HG03064 (cell line): ENCODE results near the gene TWF2.

Experiments
- ATAC-seq: cut with Tn5 transposase; IDR thresholded peaks from one replicate; pipeline ENCODE4 v1.9.1; 2021; ENCODE audit warnings: low read depth; ENCODE audit not compliant: unreplicated experiment

TWF2 gene

GRCh38 chr3:52184690-52185089, 54.3 kb downstream of the TWF2 start:
- ATAC-seq = no peak

GRCh38 chr3:52183786-52184445, 55.0 kb downstream of the TWF2 start:
- ATAC-seq = no peak

GRCh38 chr3:52182691-52183090, 56.3 kb downstream of the TWF2 start:
- no peak for ATAC-seq

- no peak for ATAC-seq
Measured at GRCh38 chr3:52182196-52182595, 56.8 kb downstream of the TWF2 start.

GRCh38 chr3:52181543-52181942, 57.4 kb downstream of the TWF2 start:
- no peak for ATAC-seq
